H1 (cell line): ENCODE measurements around the gene DTWD1. TPM values are rescaled to one million over a fixed set of nuclear protein-coding genes. Genes with fewer than 3 reads are reported as not detected.

ENCODE experiments used
- ASH2L ChIP-seq: fragments of 200-600, 300-600 bp; sonication (generic); IDR thresholded peaks from one replicate; pipeline ENCODE4 v1.7.1; 2017; ENCODE audit warnings: low read length
- ATF2 ChIP-seq: IDR thresholded peaks from 2 replicates; pipeline ENCODE4 v1.6.1; 2012; ENCODE audit warnings: low read length, inconsistent platforms
- BRCA1 ChIP-seq: IDR thresholded peaks from 2 replicates; pipeline ENCODE4 v1.6.1; 2012; ENCODE audit warnings: low read depth, low read length, improper control_type of control experiment
- CBX8 ChIP-seq: fragments of 300-800, 300-1000 bp; sonication (generic); IDR thresholded peaks from 2 replicates; pipeline ENCODE4 v1.7.1; 2016; ENCODE audit warnings: low read depth, low read length, borderline replicate concordance
- CTBP2 ChIP-seq: IDR thresholded peaks from 2 replicates; pipeline ENCODE4 v1.7.0; 2011; ENCODE audit warnings: borderline replicate concordance, mild to moderate bottlenecking, moderate library complexity, mixed read lengths, low read length; ENCODE audit not compliant: insufficient read depth, insufficient read length
- EP300 ChIP-seq, 2 experiments: IDR thresholded peaks; 1 replicate in 1 of 2; 2 replicates in 1 of 2; pipeline ENCODE4 v1.6.1; 2011 to 2012; ENCODE audit warnings: low read depth in 2 of 2, low read length in 2 of 2, mild to moderate bottlenecking in 2 of 2, borderline replicate concordance in 1 of 2, inconsistent platforms in 1 of 2, moderate library complexity in 1 of 2
- FOSL1 ChIP-seq: IDR thresholded peaks from 2 replicates; pipeline ENCODE4 v1.6.1; 2011; ENCODE audit warnings: mild to moderate bottlenecking, low read depth, low read length, moderate library complexity; ENCODE audit not compliant: insufficient read depth
- GABPA ChIP-seq: IDR thresholded peaks from 2 replicates; pipeline ENCODE4 v1.6.1; 2011; ENCODE audit warnings: mild to moderate bottlenecking, low read length, moderate library complexity, borderline replicate concordance; ENCODE audit not compliant: insufficient read depth
- JUND ChIP-seq: IDR thresholded peaks from 2 replicates; pipeline ENCODE4 v1.6.1; 2011; ENCODE audit warnings: mild to moderate bottlenecking, improper control_type of control experiment, low read length
- KDM1A ChIP-seq: fragments of 200-600, 300-600 bp; sonication (generic); IDR thresholded peaks from 2 replicates; pipeline ENCODE4 v1.7.1; 2016; ENCODE audit warnings: mild to moderate bottlenecking, low read length, borderline replicate concordance
- KDM5A ChIP-seq: fragments of 200-600 bp; IDR thresholded peaks from 2 replicates; pipeline ENCODE4 v1.7.1; 2012; ENCODE audit warnings: mild to moderate bottlenecking, low read length, inconsistent platforms, mixed read lengths
- POLR2A ChIP-seq, 2 experiments: IDR thresholded peaks; 1 replicate in 1 of 2; 2 replicates in 1 of 2; pipeline ENCODE4 v1.6.1; 2011; ENCODE audit warnings: low read depth in 2 of 2, low read length in 2 of 2, mild to moderate bottlenecking in 2 of 2; ENCODE audit errors: control extremely low read depth in 1 of 2
- POLR2AphosphoS5 ChIP-seq: IDR thresholded peaks from 2 replicates; pipeline ENCODE4 v1.6.1; 2011; ENCODE audit warnings: low read depth, low read length
- RBBP5 ChIP-seq: IDR thresholded peaks from 2 replicates; pipeline ENCODE4 v1.7.1; 2012; ENCODE audit warnings: low read depth, mild to moderate bottlenecking, inconsistent platforms, low read length, moderate library complexity, borderline replicate concordance
- RNF2 ChIP-seq: fragments of 200-900, 300-1000 bp; sonication (generic); IDR thresholded peaks from 2 replicates; pipeline ENCODE4 v1.7.1; 2016; ENCODE audit warnings: borderline replicate concordance, low read depth, mild to moderate bottlenecking, antibody characterized with exemption, low read length; ENCODE audit not compliant: poor library complexity, severe bottlenecking; ENCODE audit errors: missing control alignments
- SIRT6 ChIP-seq: IDR thresholded peaks from one replicate; pipeline ENCODE4 v1.7.1; 2012; ENCODE audit warnings: low read length, inconsistent platforms
- SIX5 ChIP-seq: IDR thresholded peaks from 2 replicates; pipeline ENCODE4 v1.6.1; 2011; ENCODE audit warnings: mild to moderate bottlenecking, low read depth, low read length
- SP1 ChIP-seq: IDR thresholded peaks from 2 replicates; pipeline ENCODE4 v1.6.1; 2011; ENCODE audit warnings: low read depth, low read length
- SP4 ChIP-seq: IDR thresholded peaks from 2 replicates; pipeline ENCODE4 v1.6.1; 2012; ENCODE audit warnings: low read length, inconsistent platforms
- SRF ChIP-seq: IDR thresholded peaks from 2 replicates; pipeline ENCODE4 v1.6.1; 2011; ENCODE audit warnings: mild to moderate bottlenecking, low read depth, low read length, moderate library complexity
- SUZ12 ChIP-seq: fragments of 200-600 bp; sonication (generic); IDR thresholded peaks from 2 replicates; pipeline ENCODE4 v1.6.1; 2012; ENCODE audit warnings: mild to moderate bottlenecking, inconsistent platforms, low read length, moderate library complexity, mixed read lengths
- polyA plus RNA-seq, 7 experiments: library from polyadenylated mRNA; depleted of rRNA in 3 of 7; stranded (reverse) in 5 of 7; unstranded in 2 of 7; fragments of >200 nt in 5 of 7; fragments of 200-250 nt in 2 of 7; gene quantifications; 1 replicate in 5 of 7; 2 replicates in 1 of 7; 4 replicates in 1 of 7; pipeline versions ENCODE4 v1.2.1 to v1.2.3, GENCODE V29; 2011 to 2013; ENCODE audit warnings: missing spikeins in 2 of 7, mixed read lengths in 2 of 7
- total RNA-seq: library from RNA; stranded (reverse); fragmentation: NEBNext Ultra II Directional; extraction: Animal tissue kit (Norgen Biotek cat#: 25700); gene quantifications from 2 replicates; pipeline ENCODE4 v1.2.1, GENCODE V29; 2021
- TF ChIP-seq, protein P1 (sequence below): IDR thresholded peaks from 2 replicates; pipeline ENCODE4 v1.6.1; 2012; ENCODE audit warnings: inconsistent platforms

DTWD1 gene
- total and polyA plus RNA-seq, 2 of the 8 experiments (the other 6 are each of a cell fraction or from before 2014, with no cell fraction given), result 10.4 to 32.4 TPM

DNA sequence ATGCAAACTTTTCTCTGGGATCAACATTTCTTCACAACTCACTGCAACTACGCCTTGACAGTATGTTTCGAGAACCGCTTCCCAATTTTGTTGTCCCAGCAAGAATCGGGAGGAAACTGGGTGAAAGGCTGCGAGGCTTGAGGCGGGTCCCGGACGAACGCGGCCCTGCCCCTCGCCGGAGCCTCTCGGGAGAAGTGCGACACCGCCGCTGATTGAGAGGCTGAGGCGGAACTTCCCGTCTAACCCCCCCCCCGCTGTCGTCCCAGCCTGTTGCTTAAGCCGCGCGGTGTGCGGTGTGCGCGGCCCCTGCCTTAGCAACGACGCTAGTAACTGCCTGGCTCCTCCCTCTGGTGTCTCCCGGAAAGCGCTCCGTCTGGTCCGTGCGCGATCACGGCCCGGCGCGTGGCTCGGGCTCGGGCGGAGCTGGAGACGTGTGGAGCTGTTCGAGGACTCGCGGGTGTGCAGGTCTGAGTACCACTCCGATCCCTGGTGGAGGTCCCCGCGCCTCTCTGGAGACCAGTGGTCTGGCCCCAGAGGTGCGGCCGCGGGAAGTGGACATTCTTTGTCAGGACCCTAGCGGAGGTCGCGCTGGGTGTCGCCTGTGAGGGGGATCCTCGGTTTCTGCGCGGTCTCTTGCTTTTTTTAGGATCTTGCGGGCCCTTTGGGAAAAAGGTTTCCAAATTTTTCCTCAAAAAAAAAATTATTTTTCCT, at the start of gene DTWD1, which contains the start of gene FAM227B (continued):
- TF ChIP-seq SP4 (0 out of 2 replicates have a peak, but pooled peaks have one; percentile 21), KDM5A (peak; percentile 72; the same call in 1 of the 2 replicates), FOSL1 (no peak), EP300 (IDR thresholded peaks at IDR 0.05; ENCODE audit: borderline replicate concordance in 1 of 2, low read depth in 2 of 2, low read length in 2 of 2) (peak in 1 of 2 experiments; percentile 47; a peak in 1 of 3 replicates), ASH2L (peak; percentile 99), SIX5 (no peak), KDM1A (peak; percentile 54; the same call in 1 of the 2 replicates), RBBP5 (peak; percentile 95), SUZ12 (no peak), SRF (no peak), JUND (peak; percentile 9; the same call in 1 of the 2 replicates), GABPA (peak; percentile 77; the same call in 1 of the 2 replicates), POLR2AphosphoS5 (peak; percentile 91), BRCA1 (peak; percentile 70), POLR2A (IDR thresholded peaks at IDR 0.05; ENCODE audit: control extremely low read depth in 1 of 2, low read depth in 2 of 2, low read length in 2 of 2) (peak; percentile 85 to 90), RNF2 (no peak), SIRT6 (no peak), CBX8 (no peak), SP1 (no peak; the same call in 1 of the 2 replicates), CTBP2 (peak; percentile 71), ATF2 (no peak)
- TF ChIP-seq, protein P1, sequence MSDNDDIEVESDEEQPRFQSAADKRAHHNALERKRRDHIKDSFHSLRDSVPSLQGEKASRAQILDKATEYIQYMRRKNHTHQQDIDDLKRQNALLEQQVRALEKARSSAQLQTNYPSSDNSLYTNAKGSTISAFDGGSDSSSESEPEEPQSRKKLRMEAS, result peak; percentile 94
